HepG2 (cell line): ENCODE results near the gene KAT14. TPM values are rescaled to one million over a fixed set of nuclear protein-coding genes. Genes with fewer than 3 reads are reported as not detected.

Experiments
- HNRNPK ChIP-seq: fragments of 200-400 bp; formaldehyde crosslinking; IDR thresholded peaks from 2 replicates; pipeline ENCODE4 v1.6.1; 2018; ENCODE audit warnings: low read length, low read depth, moderate library complexity, mild to moderate bottlenecking; ENCODE audit not compliant: poor library complexity, severe bottlenecking
- KDM3A ChIP-seq: IDR thresholded peaks from 2 replicates; pipeline ENCODE4 v1.6.1; 2018; ENCODE audit warnings: low read depth, missing compliant biosample characterization
- ZKSCAN5 ChIP-seq: sonication (generic); formaldehyde crosslinking; IDR thresholded peaks from 2 replicates; pipeline ENCODE4 v1.5.1; 2020; ENCODE audit warnings: mild to moderate bottlenecking, missing genetic modification reagents
- ZNF20 ChIP-seq: sonication (generic); formaldehyde crosslinking; IDR thresholded peaks from 2 replicates; pipeline ENCODE4 v1.4.0; 2020; ENCODE audit warnings: mild to moderate bottlenecking, moderate library complexity, missing genetic modification reagents
- ZNF432 ChIP-seq: sonication (generic); formaldehyde crosslinking; IDR thresholded peaks from 2 replicates; pipeline ENCODE4 v1.5.0; 2020; ENCODE audit warnings: missing genetic modification reagents, mild to moderate bottlenecking, borderline replicate concordance
- ZNF563 ChIP-seq: sonication (generic); formaldehyde crosslinking; IDR thresholded peaks from 2 replicates; pipeline ENCODE4 v1.8.0; 2022; ENCODE audit warnings: mild to moderate bottlenecking, moderate library complexity, missing genetic modification reagents
- ZNF615 ChIP-seq: sonication (generic); formaldehyde crosslinking; IDR thresholded peaks from 2 replicates; pipeline ENCODE4 v1.5.0; 2020; ENCODE audit warnings: mild to moderate bottlenecking, missing genetic modification reagents, borderline replicate concordance
- polyA plus RNA-seq, 8 experiments: library from polyadenylated mRNA; depleted of rRNA in 3 of 8; stranded (reverse) in 7 of 8; unstranded in 1 of 8; fragments of >200 nt; fragmentation: Illumina TruSeq in 4 of 8; extraction: Trizol in 4 of 8; gene quantifications; 2 replicates each; pipeline versions ENCODE4 v1.2.1 to v1.2.3, GENCODE V29; 2011 to 2016; ENCODE audit warnings: low read depth in 4 of 8, missing spikeins in 1 of 8, mixed read lengths in 1 of 8; ENCODE audit not compliant: insufficient read depth in 1 of 8
- total RNA-seq, 5 experiments: library from RNA; depleted of rRNA; stranded (reverse); fragments of >200 nt; fragmentation: Illumina TruSeq; extraction: Trizol; gene quantifications; 2 replicates each; pipeline ENCODE4 v1.2.3, GENCODE V29; 2016; ENCODE audit warnings: low read depth in 1 of 5
- TF ChIP-seq, protein P1 (sequence below): IDR thresholded peaks from 2 replicates; pipeline ENCODE4 v1.6.1; 2016; ENCODE audit warnings: low read depth, missing genetic modification reagents, missing compliant biosample characterization
- TF ChIP-seq, protein P2 (sequence below): sonication (generic); formaldehyde crosslinking; IDR thresholded peaks from 2 replicates; pipeline ENCODE4 v1.8.0; 2022; ENCODE audit warnings: mild to moderate bottlenecking, missing genetic modification reagents, moderate library complexity
- TF ChIP-seq, protein P3 (sequence below): sonication (generic); formaldehyde crosslinking; IDR thresholded peaks from 2 replicates; pipeline ENCODE4 v1.5.1; 2020; ENCODE audit warnings: mild to moderate bottlenecking, moderate library complexity, missing genetic modification reagents
- TF ChIP-seq, protein P4 (sequence below): sonication (generic); formaldehyde crosslinking; IDR thresholded peaks from 2 replicates; pipeline ENCODE4 v1.4.0; 2020; ENCODE audit warnings: missing genetic modification reagents, mild to moderate bottlenecking, borderline replicate concordance
- TF ChIP-seq, protein P5 (sequence below): sonication (generic); formaldehyde crosslinking; IDR thresholded peaks from 2 replicates; pipeline ENCODE4 v1.4.0; 2020; ENCODE audit warnings: missing genetic modification reagents, borderline replicate concordance

Gene KAT14
- total and polyA plus RNA-seq, 2 of the 13 experiments (the other 11 are each of a cell fraction or from before 2014, with no cell fraction given): 5.1 to 15.1 TPM

DNA sequence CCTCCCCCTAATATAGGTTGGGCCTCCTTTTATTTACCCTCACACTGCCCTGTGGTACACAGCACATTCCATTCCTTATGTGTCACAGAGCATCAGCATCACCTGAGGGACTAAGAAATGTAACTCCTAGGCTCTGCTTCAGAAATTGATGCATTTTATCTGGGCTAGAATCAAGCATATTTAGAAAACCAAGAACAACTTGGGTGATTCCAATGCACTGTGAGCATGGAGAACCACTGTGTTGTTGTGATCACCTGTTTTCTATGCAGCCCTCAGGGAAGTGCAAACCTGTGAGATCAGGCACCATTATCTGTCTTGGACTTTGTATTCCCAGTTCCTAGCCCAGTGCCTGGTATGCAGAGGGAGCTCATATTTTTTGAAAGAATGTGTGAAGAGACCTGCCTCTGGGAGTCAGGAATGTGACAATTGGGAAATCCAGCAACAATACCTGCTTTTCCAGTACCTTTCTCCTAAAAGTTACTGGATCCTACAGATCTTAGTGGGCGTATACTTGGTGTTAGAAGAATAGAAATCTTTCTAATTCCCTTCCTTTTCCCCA is 7.0 kb downstream of the KAT14 start (continued):
- TF ChIP-seq, protein P1, sequence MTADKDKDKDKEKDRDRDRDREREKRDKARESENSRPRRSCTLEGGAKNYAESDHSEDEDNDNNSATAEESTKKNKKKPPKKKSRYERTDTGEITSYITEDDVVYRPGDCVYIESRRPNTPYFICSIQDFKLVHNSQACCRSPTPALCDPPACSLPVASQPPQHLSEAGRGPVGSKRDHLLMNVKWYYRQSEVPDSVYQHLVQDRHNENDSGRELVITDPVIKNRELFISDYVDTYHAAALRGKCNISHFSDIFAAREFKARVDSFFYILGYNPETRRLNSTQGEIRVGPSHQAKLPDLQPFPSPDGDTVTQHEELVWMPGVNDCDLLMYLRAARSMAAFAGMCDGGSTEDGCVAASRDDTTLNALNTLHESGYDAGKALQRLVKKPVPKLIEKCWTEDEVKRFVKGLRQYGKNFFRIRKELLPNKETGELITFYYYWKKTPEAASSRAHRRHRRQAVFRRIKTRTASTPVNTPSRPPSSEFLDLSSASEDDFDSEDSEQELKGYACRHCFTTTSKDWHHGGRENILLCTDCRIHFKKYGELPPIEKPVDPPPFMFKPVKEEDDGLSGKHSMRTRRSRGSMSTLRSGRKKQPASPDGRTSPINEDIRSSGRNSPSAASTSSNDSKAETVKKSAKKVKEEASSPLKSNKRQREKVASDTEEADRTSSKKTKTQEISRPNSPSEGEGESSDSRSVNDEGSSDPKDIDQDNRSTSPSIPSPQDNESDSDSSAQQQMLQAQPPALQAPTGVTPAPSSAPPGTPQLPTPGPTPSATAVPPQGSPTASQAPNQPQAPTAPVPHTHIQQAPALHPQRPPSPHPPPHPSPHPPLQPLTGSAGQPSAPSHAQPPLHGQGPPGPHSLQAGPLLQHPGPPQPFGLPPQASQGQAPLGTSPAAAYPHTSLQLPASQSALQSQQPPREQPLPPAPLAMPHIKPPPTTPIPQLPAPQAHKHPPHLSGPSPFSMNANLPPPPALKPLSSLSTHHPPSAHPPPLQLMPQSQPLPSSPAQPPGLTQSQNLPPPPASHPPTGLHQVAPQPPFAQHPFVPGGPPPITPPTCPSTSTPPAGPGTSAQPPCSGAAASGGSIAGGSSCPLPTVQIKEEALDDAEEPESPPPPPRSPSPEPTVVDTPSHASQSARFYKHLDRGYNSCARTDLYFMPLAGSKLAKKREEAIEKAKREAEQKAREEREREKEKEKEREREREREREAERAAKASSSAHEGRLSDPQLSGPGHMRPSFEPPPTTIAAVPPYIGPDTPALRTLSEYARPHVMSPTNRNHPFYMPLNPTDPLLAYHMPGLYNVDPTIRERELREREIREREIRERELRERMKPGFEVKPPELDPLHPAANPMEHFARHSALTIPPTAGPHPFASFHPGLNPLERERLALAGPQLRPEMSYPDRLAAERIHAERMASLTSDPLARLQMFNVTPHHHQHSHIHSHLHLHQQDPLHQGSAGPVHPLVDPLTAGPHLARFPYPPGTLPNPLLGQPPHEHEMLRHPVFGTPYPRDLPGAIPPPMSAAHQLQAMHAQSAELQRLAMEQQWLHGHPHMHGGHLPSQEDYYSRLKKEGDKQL (CRISPR knock-in tag): no peak
- TF ChIP-seq, protein P2, sequence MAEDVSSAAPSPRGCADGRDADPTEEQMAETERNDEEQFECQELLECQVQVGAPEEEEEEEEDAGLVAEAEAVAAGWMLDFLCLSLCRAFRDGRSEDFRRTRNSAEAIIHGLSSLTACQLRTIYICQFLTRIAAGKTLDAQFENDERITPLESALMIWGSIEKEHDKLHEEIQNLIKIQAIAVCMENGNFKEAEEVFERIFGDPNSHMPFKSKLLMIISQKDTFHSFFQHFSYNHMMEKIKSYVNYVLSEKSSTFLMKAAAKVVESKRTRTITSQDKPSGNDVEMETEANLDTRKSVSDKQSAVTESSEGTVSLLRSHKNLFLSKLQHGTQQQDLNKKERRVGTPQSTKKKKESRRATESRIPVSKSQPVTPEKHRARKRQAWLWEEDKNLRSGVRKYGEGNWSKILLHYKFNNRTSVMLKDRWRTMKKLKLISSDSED (CRISPR knock-in tag): no peak
- TF ChIP-seq ZNF432 (CRISPR knock-in tag) (no peak), ZNF615 (CRISPR knock-in tag) (peak; percentile 96; the same call in 1 of the 2 replicates), ZNF563 (CRISPR knock-in tag) (no peak), KDM3A (CRISPR knock-in tag) (no peak), ZKSCAN5 (no peak), ZNF20 (CRISPR knock-in tag) (no peak), HNRNPK (no peak)
- TF ChIP-seq, protein P3, sequence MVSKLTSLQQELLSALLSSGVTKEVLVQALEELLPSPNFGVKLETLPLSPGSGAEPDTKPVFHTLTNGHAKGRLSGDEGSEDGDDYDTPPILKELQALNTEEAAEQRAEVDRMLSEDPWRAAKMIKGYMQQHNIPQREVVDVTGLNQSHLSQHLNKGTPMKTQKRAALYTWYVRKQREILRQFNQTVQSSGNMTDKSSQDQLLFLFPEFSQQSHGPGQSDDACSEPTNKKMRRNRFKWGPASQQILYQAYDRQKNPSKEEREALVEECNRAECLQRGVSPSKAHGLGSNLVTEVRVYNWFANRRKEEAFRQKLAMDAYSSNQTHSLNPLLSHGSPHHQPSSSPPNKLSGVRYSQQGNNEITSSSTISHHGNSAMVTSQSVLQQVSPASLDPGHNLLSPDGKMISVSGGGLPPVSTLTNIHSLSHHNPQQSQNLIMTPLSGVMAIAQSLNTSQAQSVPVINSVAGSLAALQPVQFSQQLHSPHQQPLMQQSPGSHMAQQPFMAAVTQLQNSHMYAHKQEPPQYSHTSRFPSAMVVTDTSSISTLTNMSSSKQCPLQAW (CRISPR knock-in tag): 0 out of 2 replicates have a peak, but pooled peaks have one; percentile 41
- TF ChIP-seq, protein P4, sequence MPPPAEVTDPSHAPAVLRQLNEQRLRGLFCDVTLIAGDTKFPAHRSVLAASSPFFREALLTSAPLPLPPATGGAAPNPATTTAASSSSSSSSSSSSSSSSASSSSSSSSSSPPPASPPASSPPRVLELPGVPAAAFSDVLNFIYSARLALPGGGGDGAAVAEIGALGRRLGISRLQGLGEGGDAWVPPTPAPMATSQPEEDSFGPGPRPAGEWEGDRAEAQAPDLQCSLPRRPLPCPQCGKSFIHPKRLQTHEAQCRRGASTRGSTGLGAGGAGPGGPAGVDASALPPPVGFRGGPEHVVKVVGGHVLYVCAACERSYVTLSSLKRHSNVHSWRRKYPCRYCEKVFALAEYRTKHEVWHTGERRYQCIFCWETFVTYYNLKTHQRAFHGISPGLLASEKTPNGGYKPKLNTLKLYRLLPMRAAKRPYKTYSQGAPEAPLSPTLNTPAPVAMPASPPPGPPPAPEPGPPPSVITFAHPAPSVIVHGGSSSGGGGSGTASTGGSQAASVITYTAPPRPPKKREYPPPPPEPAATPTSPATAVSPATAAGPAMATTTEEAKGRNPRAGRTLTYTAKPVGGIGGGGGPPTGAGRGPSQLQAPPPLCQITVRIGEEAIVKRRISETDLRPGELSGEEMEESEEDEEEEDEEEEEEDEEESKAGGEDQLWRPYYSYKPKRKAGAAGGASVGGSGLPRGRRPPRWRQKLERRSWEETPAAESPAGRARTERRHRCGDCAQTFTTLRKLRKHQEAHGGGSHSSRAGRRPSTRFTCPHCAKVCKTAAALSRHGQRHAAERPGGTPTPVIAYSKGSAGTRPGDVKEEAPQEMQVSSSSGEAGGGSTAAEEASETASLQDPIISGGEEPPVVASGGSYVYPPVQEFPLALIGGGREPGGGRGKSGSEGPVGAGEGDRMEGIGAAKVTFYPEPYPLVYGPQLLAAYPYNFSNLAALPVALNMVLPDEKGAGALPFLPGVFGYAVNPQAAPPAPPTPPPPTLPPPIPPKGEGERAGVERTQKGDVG (CRISPR knock-in tag): no peak
- TF ChIP-seq, protein P5, sequence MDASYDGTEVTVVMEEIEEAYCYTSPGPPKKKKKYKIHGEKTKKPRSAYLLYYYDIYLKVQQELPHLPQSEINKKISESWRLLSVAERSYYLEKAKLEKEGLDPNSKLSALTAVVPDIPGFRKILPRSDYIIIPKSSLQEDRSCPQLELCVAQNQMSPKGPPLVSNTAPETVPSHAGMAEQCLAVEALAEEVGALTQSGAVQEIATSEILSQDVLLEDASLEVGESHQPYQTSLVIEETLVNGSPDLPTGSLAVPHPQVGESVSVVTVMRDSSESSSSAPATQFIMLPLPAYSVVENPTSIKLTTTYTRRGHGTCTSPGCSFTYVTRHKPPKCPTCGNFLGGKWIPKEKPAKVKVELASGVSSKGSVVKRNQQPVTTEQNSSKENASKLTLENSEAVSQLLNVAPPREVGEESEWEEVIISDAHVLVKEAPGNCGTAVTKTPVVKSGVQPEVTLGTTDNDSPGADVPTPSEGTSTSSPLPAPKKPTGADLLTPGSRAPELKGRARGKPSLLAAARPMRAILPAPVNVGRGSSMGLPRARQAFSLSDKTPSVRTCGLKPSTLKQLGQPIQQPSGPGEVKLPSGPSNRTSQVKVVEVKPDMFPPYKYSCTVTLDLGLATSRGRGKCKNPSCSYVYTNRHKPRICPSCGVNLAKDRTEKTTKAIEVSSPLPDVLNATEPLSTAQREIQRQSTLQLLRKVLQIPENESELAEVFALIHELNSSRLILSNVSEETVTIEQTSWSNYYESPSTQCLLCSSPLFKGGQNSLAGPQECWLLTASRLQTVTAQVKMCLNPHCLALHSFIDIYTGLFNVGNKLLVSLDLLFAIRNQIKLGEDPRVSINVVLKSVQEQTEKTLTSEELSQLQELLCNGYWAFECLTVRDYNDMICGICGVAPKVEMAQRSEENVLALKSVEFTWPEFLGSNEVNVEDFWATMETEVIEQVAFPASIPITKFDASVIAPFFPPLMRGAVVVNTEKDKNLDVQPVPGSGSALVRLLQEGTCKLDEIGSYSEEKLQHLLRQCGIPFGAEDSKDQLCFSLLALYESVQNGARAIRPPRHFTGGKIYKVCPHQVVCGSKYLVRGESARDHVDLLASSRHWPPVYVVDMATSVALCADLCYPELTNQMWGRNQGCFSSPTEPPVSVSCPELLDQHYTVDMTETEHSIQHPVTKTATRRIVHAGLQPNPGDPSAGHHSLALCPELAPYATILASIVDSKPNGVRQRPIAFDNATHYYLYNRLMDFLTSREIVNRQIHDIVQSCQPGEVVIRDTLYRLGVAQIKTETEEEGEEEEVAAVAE (CRISPR knock-in tag): no peak
